Activated CD4-positive, alpha-beta memory T cell treated with anti-CD3 and anti-CD28 coated beads, Interleukin-2, amount 10 ng/mL, durations not matched to agents 7 days and 5 days (primary cell): Measurements from ENCODE around the gene RAB3IL1. TPM values are rescaled to one million over a fixed set of nuclear protein-coding genes. Genes with fewer than 3 reads are reported as not detected.
"Not testable (repeated sequence)": the region's sequence is repeated elsewhere in the genome, so short reads cannot be mapped to it uniquely, and the experiment has no call there.

Source experiments
- CTCF ChIA-PET: fragments of 350-600 bp; sonication (Branson Sonifier 250); formaldehyde crosslinking; loops from one replicate; lab custom pipeline; 2021; ENCODE audit warnings: antibody characterized with exemption, inconsistent platforms; lab: Charles Lee
- POLR2A ChIA-PET: fragments of 350-600 bp; sonication (Branson Sonifier 250); formaldehyde crosslinking; loops from one replicate; lab custom pipeline; 2021; ENCODE audit warnings: antibody characterized with exemption; lab: Charles Lee
- DNase-seq: peaks from one replicate; pipeline ENCODE4 v3.0.0-alpha.2; 2020
- H3K27ac Mint-ChIP-seq: one replicate; pipeline ENCODE4 v1.8.0; 2021; ENCODE audit warnings: mild to moderate bottlenecking, mixed read lengths
- H3K27me3 Mint-ChIP-seq: one replicate; pipeline ENCODE4 v1.8.0; 2021; ENCODE audit warnings: mixed read lengths
- H3K36me3 Mint-ChIP-seq: one replicate; pipeline ENCODE4 v1.8.0; 2021; ENCODE audit warnings: low read depth, mixed read lengths
- H3K4me1 Mint-ChIP-seq: one replicate; pipeline ENCODE4 v1.8.0; 2021; ENCODE audit warnings: mixed read lengths
- H3K4me3 Mint-ChIP-seq: one replicate; pipeline ENCODE4 v1.8.0; 2021; ENCODE audit warnings: mild to moderate bottlenecking, mixed read lengths
- H3K9me3 Mint-ChIP-seq: one replicate; pipeline ENCODE4 v1.8.0; 2021; ENCODE audit warnings: mixed read lengths
- total RNA-seq, 2 experiments: library from RNA; stranded (reverse); gene quantifications; one replicate each; pipeline ENCODE4 v1.2.3, GENCODE V29; 2021

RAB3IL1 gene
- total RNA-seq, 2 experiments from 2014 or later: not detected

- Mint-ChIP-seq H3K4me1 (peaks cover 26% of the 10 kb centered on the region), H3K27me3 (peaks cover 19% of the 10 kb centered on the region), H3K36me3 (peaks cover 13% of the 10 kb centered on the region), H3K4me3 (no peak overlapping the region), H3K9me3 (no peaks in the 10 kb centered on the region), H3K27ac (no peak overlapping the region)
- DNase-seq: no peak
- POLR2A ChIA-PET: interaction anchor here (3.3 kb wide), 1 partner anchor 9 kb away, joined by 19 read pairs; the partner anchor contains the start of gene FTH1
- CTCF ChIA-PET: interaction anchor here (1.4 to 1.7 kb wide), 2 partner anchors 11 to 123 kb away, joined by 4 to 5 read pairs; no protein-coding TSS in a partner anchor
Observed at GRCh38 chr11:61959114-61959513, 41.7 kb upstream of the RAB3IL1 start.

- no peak for DNase-seq
- no peaks in the 10 kb centered on the region for H3K9me3 Mint-ChIP-seq
- POLR2A ChIA-PET: interaction anchor here (3.3 kb wide), 1 partner anchor 10 kb away, joined by 19 read pairs; the partner anchor contains the start of gene FTH1
- peaks cover 24% of the 10 kb centered on the region for H3K27me3 Mint-ChIP-seq
- CTCF ChIA-PET: interaction anchor here (1.4 to 1.7 kb wide), 2 partner anchors 11 to 124 kb away, joined by 4 to 5 read pairs; no protein-coding TSS in a partner anchor
- peaks cover 21% of the 10 kb centered on the region for H3K4me1 Mint-ChIP-seq
- H3K4me3 Mint-ChIP-seq: no peak overlapping the region
- H3K27ac Mint-ChIP-seq: no peak overlapping the region
- H3K36me3 Mint-ChIP-seq: peaks cover 8% of the 10 kb centered on the region
Observed at GRCh38 chr11:61958590-61958989, 41.2 kb upstream of the RAB3IL1 start.

DNA sequence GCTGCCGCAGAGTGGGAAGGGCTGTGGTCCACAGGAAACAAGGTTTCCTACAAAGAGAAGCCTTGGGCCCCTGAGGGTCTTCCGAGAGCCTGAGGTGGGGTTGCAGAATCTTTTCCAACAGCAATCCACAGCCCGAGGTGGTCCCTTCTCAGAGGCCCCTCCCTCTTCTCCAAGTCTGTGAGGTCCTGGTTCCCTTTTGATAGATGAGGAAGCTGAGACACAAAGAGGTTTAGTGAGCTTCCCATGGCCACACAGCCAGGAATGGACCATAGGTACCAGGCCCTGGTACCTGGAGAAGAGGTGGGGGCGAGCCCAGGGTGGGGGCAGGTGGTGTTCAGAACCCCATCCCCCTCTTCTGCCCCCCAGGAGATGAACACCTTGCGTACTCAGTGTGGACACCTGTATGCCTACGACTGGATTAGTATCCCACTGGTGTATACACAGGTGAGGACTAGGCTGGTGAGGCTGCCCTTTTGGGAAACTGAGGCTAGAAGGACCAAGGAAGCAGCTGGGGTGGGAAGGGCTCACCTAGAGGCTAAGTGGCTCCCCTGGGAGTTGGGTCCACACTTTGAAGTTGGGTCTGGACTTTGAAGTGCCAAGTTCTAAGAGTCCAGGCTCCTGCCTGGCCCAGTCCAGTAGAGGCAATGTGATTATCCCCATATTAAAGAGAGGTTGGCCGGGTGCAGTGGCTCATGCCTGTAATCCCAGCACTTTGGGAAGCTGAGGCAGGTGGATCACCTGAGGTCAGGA is 39.8 kb upstream of the RAB3IL1 start:
- Mint-ChIP-seq H3K9me3 (no peaks in the 10 kb centered on the region), H3K27ac (no peak overlapping the region), H3K27me3 (peaks cover 24% of the 10 kb centered on the region), H3K4me3 (no peak overlapping the region), H3K4me1 (peaks cover 9% of the 10 kb centered on the region), H3K36me3 (no peaks in the 10 kb centered on the region)
- ChIA-PET CTCF (no interaction called here), POLR2A (interaction anchor here (3.3 kb wide), 1 partner anchor 11 kb away, joined by 19 read pairs; the partner anchor contains the start of gene FTH1)
- DNase-seq: no peak

DNA sequence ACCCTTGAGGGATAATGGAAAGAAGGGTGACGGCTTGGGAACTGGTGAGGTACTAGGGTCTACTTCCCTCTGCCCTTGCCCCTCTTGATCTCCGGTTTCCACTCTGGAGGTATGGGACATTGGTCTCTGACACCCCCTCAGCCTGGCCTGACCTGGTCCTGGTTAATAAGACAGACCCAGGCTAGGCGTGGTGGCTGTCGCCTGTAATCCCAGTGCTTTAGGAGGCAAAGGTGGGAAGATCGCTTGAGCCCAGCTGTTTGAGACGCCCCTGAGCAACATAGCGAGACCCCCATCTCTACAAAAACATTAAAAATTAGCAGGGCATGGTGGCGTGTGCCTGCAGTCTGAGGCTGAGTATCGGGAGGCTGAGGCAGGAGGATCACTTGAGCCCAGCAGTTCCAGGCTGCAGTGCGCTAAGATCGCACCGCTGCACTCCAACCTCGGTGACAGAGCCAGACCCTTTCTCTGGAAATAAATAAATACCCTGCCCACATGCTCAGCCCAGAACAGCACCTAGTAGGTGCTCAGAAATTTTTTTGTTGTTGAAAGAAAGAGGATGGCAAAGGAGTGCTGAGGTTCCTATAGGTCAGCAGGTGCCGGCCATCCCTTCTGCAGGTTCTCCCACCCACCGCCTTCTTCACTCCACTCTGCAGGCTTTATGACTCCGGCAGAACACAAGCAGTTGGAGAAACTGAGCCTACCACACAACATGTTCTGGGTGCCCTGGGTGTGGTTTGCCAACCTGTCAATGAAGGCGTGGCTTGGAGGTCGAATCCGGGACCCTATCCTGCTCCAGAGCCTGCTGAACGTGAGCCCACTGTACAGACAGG is 39.0 kb upstream of the RAB3IL1 start:
- DNase-seq: no peak
- H3K27ac Mint-ChIP-seq: no peak overlapping the region
- H3K27me3 Mint-ChIP-seq: peaks cover 24% of the 10 kb centered on the region
- no peaks in the 10 kb centered on the region for H3K9me3 Mint-ChIP-seq
- H3K4me1 Mint-ChIP-seq: peaks cover 9% of the 10 kb centered on the region
- no peaks in the 10 kb centered on the region for H3K36me3 Mint-ChIP-seq
- ChIA-PET POLR2A (interaction anchor here (1.1 to 3.3 kb wide), 2 partner anchors 11 to 12 kb away, joined by 3 to 19 read pairs; partner anchors contain the start of gene FTH1), CTCF (no interaction called here)
- no peak overlapping the region for H3K4me3 Mint-ChIP-seq

DNA sequence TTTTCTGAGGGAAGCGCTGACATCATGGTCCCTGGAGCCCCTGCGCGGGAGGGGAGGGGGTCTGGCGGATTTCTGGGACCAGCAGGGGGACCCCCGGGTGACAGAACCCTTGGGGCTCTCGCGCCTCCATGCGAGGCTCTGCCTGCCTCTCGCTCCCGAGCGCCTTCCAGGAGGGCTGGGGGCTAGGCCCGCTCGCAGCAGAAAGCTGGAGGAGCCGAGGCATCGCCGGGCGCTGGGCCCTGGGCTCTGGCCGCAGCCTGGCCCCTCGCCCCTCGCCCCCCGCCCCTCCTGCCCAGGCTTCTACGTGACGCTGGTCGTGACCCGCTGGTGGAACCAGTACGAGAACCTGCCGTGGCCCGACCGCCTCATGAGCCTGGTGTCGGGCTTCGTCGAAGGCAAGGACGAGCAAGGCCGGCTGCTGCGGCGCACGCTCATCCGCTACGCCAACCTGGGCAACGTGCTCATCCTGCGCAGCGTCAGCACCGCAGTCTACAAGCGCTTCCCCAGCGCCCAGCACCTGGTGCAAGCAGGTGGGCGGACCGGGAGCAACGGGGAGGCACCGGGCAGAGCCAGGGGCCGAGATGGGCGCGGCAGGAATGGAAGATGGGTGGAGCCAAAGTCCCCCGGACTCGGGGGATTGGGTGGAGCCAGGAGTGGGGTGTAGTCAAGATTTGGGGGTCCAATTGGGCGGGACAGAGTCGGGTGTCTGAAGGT is 38.2 kb upstream of the RAB3IL1 start:
- H3K4me1 Mint-ChIP-seq: peaks cover 9% of the 10 kb centered on the region
- H3K9me3 Mint-ChIP-seq: no peaks in the 10 kb centered on the region
- no peaks in the 10 kb centered on the region for H3K36me3 Mint-ChIP-seq
- no peak overlapping the region for H3K27ac Mint-ChIP-seq
- no peak for DNase-seq
- ChIA-PET CTCF (interaction anchor here (0.6 to 1.9 kb wide), 2 partner anchors 96 to 126 kb away, joined by 3 to 4 read pairs; no protein-coding TSS in a partner anchor), POLR2A (interaction anchor here (1.1 kb wide), 2 partner anchors 10 to 12 kb away, joined by 3 to 4 read pairs; partner anchors contain the start of gene FTH1)
- H3K4me3 Mint-ChIP-seq: no peak overlapping the region
- H3K27me3 Mint-ChIP-seq: peaks cover 24% of the 10 kb centered on the region

- Mint-ChIP-seq H3K27me3 (peaks cover 24% of the 10 kb centered on the region), H3K27ac (no peak overlapping the region), H3K36me3 (no peaks in the 10 kb centered on the region), H3K4me3 (no peak overlapping the region), H3K9me3 (no peaks in the 10 kb centered on the region), H3K4me1 (peaks cover 9% of the 10 kb centered on the region)
- no peak for DNase-seq
- ChIA-PET POLR2A (interaction anchor here (1.1 kb wide), 1 partner anchor 13 kb away, joined by 4 read pairs; the partner anchor contains the start of gene FTH1), CTCF (interaction anchor here (0.6 to 1.9 kb wide), 2 partner anchors 97 to 127 kb away, joined by 3 to 4 read pairs; no protein-coding TSS in a partner anchor)
Observed at GRCh38 chr11:61954851-61955421, 37.6 kb upstream of the RAB3IL1 start.

DNA sequence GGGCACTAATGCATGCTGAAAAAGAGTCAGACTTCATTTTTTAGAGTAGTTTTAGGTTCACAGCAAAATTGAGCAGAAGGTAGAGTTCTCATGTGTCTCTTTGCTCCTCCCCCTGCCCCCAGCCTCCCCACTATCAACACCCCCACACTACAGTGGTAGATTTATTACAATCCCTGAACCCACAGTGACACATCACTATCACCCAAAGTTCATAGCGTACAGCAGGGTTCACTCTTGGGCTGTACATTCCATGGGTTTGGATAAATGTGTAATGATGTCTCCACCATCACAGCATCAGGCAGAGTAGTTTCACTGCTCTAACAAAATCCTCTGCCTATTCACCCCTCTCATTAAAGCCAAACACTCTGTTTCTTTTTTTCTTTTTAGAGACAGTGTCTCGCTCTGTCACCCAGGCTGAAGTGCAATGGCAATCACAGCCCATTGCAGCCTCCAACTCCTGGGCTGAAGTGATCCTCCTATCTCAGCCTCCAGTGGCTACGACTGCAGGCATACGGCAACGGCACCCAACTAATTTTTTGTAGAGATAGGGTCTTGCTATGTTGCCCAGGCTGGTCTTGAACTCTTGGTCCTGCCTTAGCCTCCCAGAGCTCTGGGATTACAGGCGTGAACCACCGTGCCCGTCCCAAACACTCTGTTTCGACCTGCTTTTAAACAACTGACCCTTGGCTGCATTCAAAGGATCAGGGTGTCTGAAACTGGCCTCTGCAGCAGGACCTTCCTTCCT is 36.9 kb upstream of the RAB3IL1 start:
- DNase-seq: no peak
- Mint-ChIP-seq H3K36me3 (no peaks in the 10 kb centered on the region), H3K27me3 (peaks cover 24% of the 10 kb centered on the region), H3K27ac (no peak overlapping the region), H3K4me1 (peaks cover 11% of the 10 kb centered on the region), H3K4me3 (no peak overlapping the region), H3K9me3 (no peaks in the 10 kb centered on the region)
- POLR2A ChIA-PET: interaction anchor here (1.1 to 2.7 kb wide), 2 partner anchors 13 to 14 kb away, joined by 4 to 11 read pairs; partner anchors contain the start of gene FTH1
- CTCF ChIA-PET: interaction anchor here (1.9 kb wide), 1 partner anchor 128 kb away, joined by 4 read pairs; no protein-coding TSS in a partner anchor

DNA sequence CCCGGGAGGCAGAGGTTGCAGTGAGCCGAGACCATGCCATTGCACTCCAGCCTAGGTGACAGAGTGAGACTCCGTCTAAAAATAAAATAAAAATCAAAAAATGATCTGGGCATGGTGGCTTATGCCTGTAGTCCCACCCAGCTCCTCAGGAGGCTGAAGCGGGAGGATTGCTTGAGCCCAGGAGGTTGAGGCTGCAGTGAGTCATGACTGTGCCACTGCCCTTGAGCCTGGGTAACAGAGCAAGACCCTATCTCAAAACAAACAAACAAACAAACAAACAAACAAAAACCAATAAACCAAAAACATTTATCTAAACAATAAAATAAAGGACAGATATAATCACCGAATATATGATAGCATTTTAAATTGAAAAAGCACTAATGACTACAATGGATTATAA is 36.3 kb upstream of the RAB3IL1 start:
- not testable (repeated sequence) for H3K36me3 Mint-ChIP-seq, H3K4me3 Mint-ChIP-seq
- CTCF ChIA-PET: interaction anchor here (0.9 kb wide), 1 partner anchor 128 kb away, joined by 3 read pairs; no protein-coding TSS in a partner anchor

GRCh38 chr11:61952882-61953281 is 35.5 kb upstream of the RAB3IL1 start:
- peaks cover 24% of the 10 kb centered on the region for H3K27me3 Mint-ChIP-seq
- H3K27ac Mint-ChIP-seq: no peak overlapping the region
- H3K4me3 Mint-ChIP-seq: no peak overlapping the region
- H3K9me3 Mint-ChIP-seq: no peaks in the 10 kb centered on the region
- peaks cover 11% of the 10 kb centered on the region for H3K4me1 Mint-ChIP-seq
- H3K36me3 Mint-ChIP-seq: no peaks in the 10 kb centered on the region
- CTCF ChIA-PET: interaction anchor here (0.9 to 7.9 kb wide), 2 partner anchors 129 to 130 kb away, joined by 3 to 96 read pairs; no protein-coding TSS in a partner anchor
- POLR2A ChIA-PET: interaction anchor here (1.0 to 2.7 kb wide), 2 partner anchors 10 to 15 kb away, joined by 3 to 11 read pairs; partner anchors contain the start of gene FTH1
- DNase-seq: no peak

More for the DNA sequence above, 36.3 kb upstream of the RAB3IL1 start:
- H3K9me3 Mint-ChIP-seq, DNase-seq, H3K27ac Mint-ChIP-seq: not testable (repeated sequence)
- H3K4me1 Mint-ChIP-seq: peaks cover 11% of the 10 kb centered on the region
- H3K27me3 Mint-ChIP-seq: peaks cover 24% of the 10 kb centered on the region
- POLR2A ChIA-PET: interaction anchor here (2.7 kb wide), 1 partner anchor 14 kb away, joined by 11 read pairs; the partner anchor contains the start of gene FTH1

DNA sequence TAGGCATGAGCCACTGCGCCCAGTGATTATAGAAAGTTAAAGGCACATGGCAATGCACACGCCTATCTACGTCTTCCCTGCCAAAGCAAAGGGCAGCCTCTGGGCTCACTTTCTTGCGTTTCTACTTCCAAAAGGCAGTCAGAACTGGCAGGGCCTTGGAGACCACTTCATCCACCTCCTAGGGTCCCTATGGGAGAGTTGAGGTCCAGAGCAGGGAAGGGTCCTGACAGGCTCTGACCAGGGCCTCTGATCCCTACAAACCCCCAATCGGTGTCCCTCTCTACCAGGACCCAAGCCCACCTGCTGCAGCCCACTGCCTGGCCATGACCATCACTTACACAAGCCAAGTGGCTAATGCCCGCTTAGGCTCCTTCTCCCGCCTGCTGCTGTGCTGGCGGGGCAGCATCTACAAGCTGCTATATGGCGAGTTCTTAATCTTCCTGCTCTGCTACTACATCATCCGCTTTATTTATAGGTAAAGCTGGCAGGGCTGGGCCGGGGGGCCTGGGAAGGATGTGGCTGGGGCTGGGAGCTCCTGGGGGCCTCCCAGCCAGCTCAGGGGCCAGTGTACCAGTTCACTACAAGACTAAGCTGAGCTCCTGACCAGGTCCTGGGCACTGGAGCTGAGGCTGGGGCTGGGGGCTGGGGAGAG is 34.2 kb upstream of the RAB3IL1 start:
- CTCF ChIA-PET: interaction anchor here (0.9 to 7.9 kb wide), 3 partner anchors 52 to 157 kb away, joined by 3 to 96 read pairs (median 5); no protein-coding TSS in a partner anchor
- Mint-ChIP-seq H3K9me3 (no peaks in the 10 kb centered on the region), H3K36me3 (no peaks in the 10 kb centered on the region), H3K4me3 (no peak overlapping the region), H3K4me1 (peaks cover 11% of the 10 kb centered on the region), H3K27ac (no peak overlapping the region), H3K27me3 (peaks cover 26% of the 10 kb centered on the region)
- no peak for DNase-seq
- POLR2A ChIA-PET: interaction anchor here (2.7 kb wide), 1 partner anchor 16 kb away, joined by 11 read pairs; the partner anchor contains the start of gene FTH1
